HTR-8/SVneo (cell line): ENCODE measurements around the gene MARVELD1.

Source experiments
- DNase-seq: peaks from one replicate; pipeline ENCODE4 v3.0.0; 2011; ENCODE audit warnings: low spot score, mixed read lengths; ENCODE audit not compliant: insufficient read length
- FAIRE-seq: peaks from 2 replicates; lab custom pipeline; 2011; peaks lifted over from hg19 to GRCh38; lab: Jason Lieb, UNC

The MARVELD1 gene

GRCh38 chr10:97747573-97747972 lies 34.0 kb downstream of the MARVELD1 start:
- no peak for DNase-seq
- no peak for FAIRE-seq

GRCh38 chr10:97748116-97748515 lies 34.6 kb downstream of the MARVELD1 start:
- no peak for DNase-seq
- no peak for FAIRE-seq

GRCh38 chr10:97752956-97753355 lies 39.4 kb downstream of the MARVELD1 start:
- DNase-seq (no peak), FAIRE-seq (no peak)

- FAIRE-seq (no peak), DNase-seq (no peak)
Observed at GRCh38 chr10:97754726-97755125, 41.2 kb downstream of the MARVELD1 start.

GRCh38 chr10:97755718-97756117 lies 42.2 kb downstream of the MARVELD1 start:
- no peak for FAIRE-seq

GRCh38 chr10:97757471-97757870 lies 43.9 kb downstream of the MARVELD1 start:
- no peak for DNase-seq

More at GRCh38 chr10:97755718-97756117, 42.2 kb downstream of the MARVELD1 start:
- DNase-seq: no peak

GRCh38 chr10:97759158-97759887 lies 45.8 kb downstream of the MARVELD1 start:
- FAIRE-seq: peak; percentile 74
- peak; percentile 89 for DNase-seq

More at GRCh38 chr10:97757471-97757870, 43.9 kb downstream of the MARVELD1 start:
- no peak for FAIRE-seq

GRCh38 chr10:97759946-97760345 lies 46.4 kb downstream of the MARVELD1 start:
- FAIRE-seq: no peak
- DNase-seq: no peak

- no peak for FAIRE-seq
- no peak for DNase-seq
Observed at GRCh38 chr10:97760461-97761257, 47.1 kb downstream of the MARVELD1 start.

GRCh38 chr10:97761331-97761865 lies 47.9 kb downstream of the MARVELD1 start:
- no peak for FAIRE-seq
- DNase-seq: no peak

GRCh38 chr10:97762056-97762455 lies 48.5 kb downstream of the MARVELD1 start:
- no peak for DNase-seq
- FAIRE-seq: no peak

- DNase-seq: no peak
- no peak for FAIRE-seq
Observed at GRCh38 chr10:97762816-97763215, 49.3 kb downstream of the MARVELD1 start.

- DNase-seq (no peak), FAIRE-seq (no peak)
Observed at GRCh38 chr10:97763411-97763810, 49.9 kb downstream of the MARVELD1 start.

GRCh38 chr10:97763947-97764346 lies 50.4 kb downstream of the MARVELD1 start:
- no peak for DNase-seq
- FAIRE-seq: no peak

GRCh38 chr10:97764519-97764931 lies 51.0 kb downstream of the MARVELD1 start:
- no peak for FAIRE-seq
- no peak for DNase-seq

- DNase-seq: no peak
Observed at GRCh38 chr10:97765201-97765600, 51.7 kb downstream of the MARVELD1 start.

GRCh38 chr10:97766106-97766810 lies 52.7 kb downstream of the MARVELD1 start:
- DNase-seq (no peak), FAIRE-seq (no peak)

More at GRCh38 chr10:97765201-97765600, 51.7 kb downstream of the MARVELD1 start:
- no peak for FAIRE-seq

- FAIRE-seq: no peak
- no peak for DNase-seq
Observed at GRCh38 chr10:97766996-97767924, 53.7 kb downstream of the MARVELD1 start.
